Fibroblast of villous mesenchyme (primary cell): ENCODE measurements around the gene PRTN3. TPM values are rescaled to one million over a fixed set of nuclear protein-coding genes. Genes with fewer than 3 reads are reported as not detected.

Source experiments
- DNase-seq: peaks from one replicate; pipeline ENCODE4 v3.0.0-alpha.2; 2010; ENCODE audit warnings: low read depth
- H3K4me3 ChIP-seq: 2 replicates; pipeline ENCODE4 v1.5.1; 2011; ENCODE audit warnings: low read depth, mild to moderate bottlenecking, low read length
- CTCF ChIP-seq: IDR thresholded peaks from 2 replicates; pipeline ENCODE4 v1.5.1; 2012; ENCODE audit warnings: low read depth, mild to moderate bottlenecking, low read length; ENCODE audit not compliant: insufficient read depth
- total RNA-seq: library from RNA; depleted of rRNA; stranded (reverse); fragments of >200 nt; gene quantifications from 2 replicates; pipeline ENCODE4 v1.2.3, GENCODE V29; 2012

Gene PRTN3
- total RNA-seq, 1 donor, result not detected

DNA sequence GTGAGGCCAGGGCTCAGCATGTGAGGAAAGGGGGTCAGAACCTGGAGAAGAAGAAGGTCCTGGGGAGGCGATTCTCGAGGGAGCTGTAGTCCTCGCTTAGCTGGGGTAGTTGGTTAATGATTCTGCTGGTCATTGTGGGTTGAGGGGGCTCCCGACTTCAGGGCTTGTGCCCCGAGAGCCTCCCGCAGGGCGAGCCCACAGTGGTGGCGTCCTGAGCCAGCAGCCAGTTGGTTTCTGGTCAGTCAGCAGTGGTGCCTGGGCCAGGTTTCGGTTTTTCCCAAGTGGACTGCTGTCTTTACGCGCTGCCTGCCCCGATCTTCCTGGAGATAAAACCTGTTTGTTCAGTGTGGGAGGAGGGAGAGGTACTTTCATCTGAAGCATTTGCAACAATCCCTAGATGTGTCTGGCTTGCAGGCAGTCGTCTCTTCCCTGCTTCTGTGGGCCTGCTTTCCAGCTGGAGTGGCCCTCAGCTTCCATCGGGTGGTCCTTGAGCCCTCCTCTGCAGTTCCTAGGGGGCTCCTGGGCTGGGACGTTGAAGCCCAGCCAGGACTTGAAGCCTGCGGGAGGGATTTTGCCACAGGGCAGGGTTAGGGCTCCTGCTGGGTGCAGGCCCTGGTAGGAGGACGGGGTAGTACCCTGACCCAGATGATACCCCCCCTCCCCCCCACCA, 40.3 kb upstream of the PRTN3 start:
- peak overlapping the region; percentile 91 for H3K4me3 ChIP-seq
- no peak for TF ChIP-seq CTCF
- DNase-seq, result peak; percentile 81

GRCh38 chr19:801030-801860, 39.6 kb upstream of the PRTN3 start:
- peak overlapping the region; percentile 91 for H3K4me3 ChIP-seq
- DNase-seq, result no peak
- TF ChIP-seq CTCF, result no peak

DNA sequence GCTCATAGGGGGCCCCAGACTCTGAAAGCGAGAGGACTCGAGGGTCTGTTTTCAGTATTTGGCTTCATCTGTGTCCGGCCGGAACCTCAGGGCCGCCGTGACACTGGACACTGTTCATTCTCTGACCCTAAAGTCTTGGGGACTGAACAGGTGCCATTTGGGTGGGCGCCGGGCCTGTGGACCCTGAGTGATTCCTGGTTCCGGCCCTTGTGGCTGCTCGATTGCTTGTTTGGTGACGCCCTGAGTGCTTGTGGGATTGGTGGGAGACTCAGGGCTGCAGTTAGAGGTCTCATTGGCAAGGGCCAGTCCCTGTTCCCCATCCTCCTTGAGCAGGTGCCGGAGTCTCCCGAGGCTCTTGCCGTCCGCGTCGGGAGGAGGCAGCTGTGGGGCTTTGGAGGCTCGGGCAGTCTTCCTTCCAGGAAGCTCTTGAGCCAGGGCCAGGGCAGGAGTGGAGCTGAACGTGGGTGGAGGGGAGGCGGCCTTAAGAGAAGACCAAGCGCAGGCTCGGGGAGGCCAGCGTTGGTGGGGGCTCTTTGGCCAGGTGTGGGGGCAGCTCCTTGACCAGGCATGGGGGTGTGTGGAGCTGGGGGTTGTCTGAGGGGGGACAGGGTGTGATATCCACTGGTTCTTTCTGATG, 38.8 kb upstream of the PRTN3 start:
- H3K4me3 ChIP-seq, result peak overlapping the region; percentile 91
- TF ChIP-seq CTCF, result no peak
- no peak for DNase-seq

- no peak for DNase-seq
- peak overlapping the region; percentile 91 for H3K4me3 ChIP-seq
- no peak for TF ChIP-seq CTCF
These were observed 38.2 kb upstream of the PRTN3 start for GRCh38 chr19:802498-803098.

DNA sequence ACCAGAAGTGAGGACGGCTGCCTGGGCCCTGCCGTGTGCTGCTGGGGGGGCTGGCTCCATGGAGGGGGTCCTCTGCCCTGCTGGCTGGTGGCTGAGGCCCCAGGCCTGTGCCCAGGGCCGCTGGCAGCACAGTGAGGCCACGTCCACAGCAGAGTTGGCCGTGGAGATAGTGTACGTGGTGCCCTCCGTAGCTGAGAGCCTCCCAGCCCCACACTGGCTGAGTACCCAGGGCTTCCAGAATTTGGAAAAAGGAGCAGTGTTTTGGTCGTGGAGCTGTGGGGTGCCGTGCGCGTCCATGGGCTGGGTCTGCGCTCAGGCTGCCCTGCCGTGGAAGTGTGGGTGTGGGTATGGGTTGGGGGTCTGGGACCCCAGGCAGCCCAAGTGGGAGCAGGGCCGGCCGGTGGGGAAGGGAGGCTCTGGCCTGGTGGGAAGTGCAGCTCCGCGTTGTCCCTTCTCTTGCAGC, 37.7 kb upstream of the PRTN3 start:
- H3K4me3 ChIP-seq, result no peak overlapping the region
- TF ChIP-seq CTCF, result no peak
- no peak for DNase-seq

GRCh38 chr19:803686-804418, 36.9 kb upstream of the PRTN3 start:
- no peak overlapping the region for H3K4me3 ChIP-seq
- DNase-seq, result no peak
- no peak for TF ChIP-seq CTCF
